ENCODE results near the gene RFT1.

Gene RFT1

GRCh38 chr3:53151465-53151864, 21.2 kb upstream of the RFT1 start:
- no peak for TF ChIP-seq CTCF (IDR thresholded peaks at IDR 0.05)

GRCh38 chr3:53150247-53151085, 20.2 kb upstream of the RFT1 start:
- TF ChIP-seq CTCF (IDR thresholded peaks at IDR 0.05) = no peak

- no peak for TF ChIP-seq CTCF (IDR thresholded peaks at IDR 0.05)
Observed at GRCh38 chr3:53149699-53150098, 19.5 kb upstream of the RFT1 start.

- no peak for TF ChIP-seq CTCF (IDR thresholded peaks at IDR 0.05)
Observed at GRCh38 chr3:53149006-53149690, 18.9 kb upstream of the RFT1 start.

GRCh38 chr3:53147903-53148400, 17.7 kb upstream of the RFT1 start:
- no peak for TF ChIP-seq CTCF (IDR thresholded peaks at IDR 0.05)

- TF ChIP-seq CTCF (IDR thresholded peaks at IDR 0.05) = no peak
Observed at GRCh38 chr3:53147151-53147902, 17.1 kb upstream of the RFT1 start.

GRCh38 chr3:53146319-53146891, 16.2 kb upstream of the RFT1 start:
- TF ChIP-seq CTCF (IDR thresholded peaks at IDR 0.05) = no peak

All from LNCAP (cell line).